GM12878 (cell line): Measurements from ENCODE around the gene DNAJC18. TPM values are rescaled to one million over a fixed set of nuclear protein-coding genes. Genes with fewer than 3 reads are reported as not detected.

Source experiments
- ATAC-seq: fragments of 200-7000 bp; cut with Tn5 transposase; 3 replicates; pipeline ENCODE4 v1.9.1; 2020; ENCODE audit warnings: mild to moderate bottlenecking, moderate library complexity
- BruUV-seq: library from RNA; stranded (reverse); fragments of 400-500 nt; replicated peaks from 2 replicates; lab custom pipeline; 2021; lab: Mats Ljungman, UMichigan
- CTCF ChIA-PET: fragments of 300-600 bp; sonication (Branson Sonifier 250); formaldehyde crosslinking; extraction: SDS; loops from one replicate; lab custom pipeline; 2021; ENCODE audit warnings: inconsistent platforms; lab: Yijun Ruan, JAX
- POLR2A ChIA-PET: fragments of 350-600 bp; formaldehyde crosslinking; extraction: SDS; loops from one replicate; lab custom pipeline; 2021; ENCODE audit warnings: inconsistent platforms; lab: Charles Lee
- RAD21 ChIA-PET: fragments of 300-600 bp; sonication (Branson Sonifier 250); formaldehyde crosslinking; loops from one replicate; lab custom pipeline; 2023; ENCODE audit warnings: antibody characterized with exemption; ENCODE audit not compliant: unreplicated experiment; lab: Charles Lee
- SMC1A ChIA-PET: fragments of 300-600 bp; sonication (Branson Sonifier 250); formaldehyde crosslinking; loops from one replicate; lab custom pipeline; 2023; ENCODE audit not compliant: unreplicated experiment, uncharacterized antibody; lab: Charles Lee
- DNase-seq: peaks from one replicate; pipeline ENCODE4 v3.0.0-alpha.2; 2011; ENCODE audit warnings: low read depth, low spot score
- FAIRE-seq: peaks from 3 replicates; lab custom pipeline; 2011; peaks lifted over from hg19 to GRCh38; lab: Jason Lieb, UNC
- H2AFZ ChIP-seq: 2 replicates; pipeline ENCODE4 v1.6.0; 2011; ENCODE audit warnings: low read depth, low read length, control low read depth; ENCODE audit not compliant: control insufficient read depth
- H3K27ac ChIP-seq: 2 replicates; pipeline ENCODE4 v1.5.1; 2011; ENCODE audit warnings: control low read depth; ENCODE audit not compliant: control insufficient read depth, insufficient read depth
- H3K27me3 ChIP-seq, 2 experiments: replicated peaks in 1 of 2; 2 replicates each; pipeline versions ENCODE4 v1.6.0 to v1.6.1; 2011; ENCODE audit warnings: low read length in 1 of 2; ENCODE audit not compliant: control insufficient read depth in 2 of 2, insufficient read depth in 2 of 2
- H3K36me3 ChIP-seq, 2 experiments: 2 replicates each; pipeline ENCODE4 v1.5.1; 2011; ENCODE audit warnings: low read length in 1 of 2; ENCODE audit not compliant: control insufficient read depth in 2 of 2, insufficient read depth in 2 of 2
- H3K4me1 ChIP-seq: 2 replicates; pipeline ENCODE4 v1.6.1; 2011; ENCODE audit warnings: mild to moderate bottlenecking, low read length, moderate library complexity, mixed read lengths; ENCODE audit not compliant: control insufficient read depth, insufficient read depth
- H3K4me2 ChIP-seq: 2 replicates; pipeline ENCODE4 v1.6.0; 2011; ENCODE audit warnings: control low read depth; ENCODE audit not compliant: control insufficient read depth, insufficient read depth
- H3K4me3 ChIP-seq: fragments of 200-600 bp; sonication (generic); 2 replicates; pipeline ENCODE4 v1.5.1; 2016
- H3K79me2 ChIP-seq: 2 replicates; pipeline ENCODE4 v1.6.0; 2011; ENCODE audit warnings: low read length; ENCODE audit not compliant: control insufficient read depth, insufficient read depth
- H3K9ac ChIP-seq: 2 replicates; pipeline ENCODE4 v1.8.0; 2011; ENCODE audit warnings: low read length, control low read depth, mixed read lengths; ENCODE audit not compliant: control insufficient read depth, insufficient read depth
- H3K9me3 ChIP-seq: replicated peaks from 3 replicates; pipeline ENCODE4 v1.5.1; 2011; ENCODE audit warnings: mild to moderate bottlenecking, low read length; ENCODE audit not compliant: control insufficient read depth, insufficient read depth
- H4K20me1 ChIP-seq: 2 replicates; pipeline ENCODE4 v1.6.0; 2011; ENCODE audit not compliant: control insufficient read depth, insufficient read depth
- HCFC1 ChIP-seq: fragments of 150-350 bp; IDR thresholded peaks from 2 replicates; pipeline ENCODE4 v1.6.1; 2014; ENCODE audit warnings: low read length
- MAX ChIP-seq: IDR thresholded peaks from 2 replicates; pipeline ENCODE4 v1.6.1; 2012; ENCODE audit warnings: low read depth, low read length, improper control_type of control experiment
- SMAD5 ChIP-seq: IDR thresholded peaks from 2 replicates; pipeline ENCODE4 v1.6.1; 2016; ENCODE audit warnings: antibody characterized with exemption, low read depth
- WGBS: methylation state at CpG from one replicate; pipeline ENCODE4 v1.1.6; 2016; ENCODE audit warnings: low lambda C conversion rate; ENCODE audit not compliant: insufficient replicate concordance, insufficient coverage; ENCODE audit errors: missing lambda C conversion rate; 5-methylcytosine and 5-hydroxymethylcytosine counted together
- in situ Hi-C: fragments of 300-500 bp; cut with MboI; formaldehyde crosslinking; loops from 9 replicates; pipeline ENCODE4 v1.14.3; 2018; ENCODE audit warnings: mixed read lengths
- intact Hi-C: fragments of 100-400 bp; cut with micrococcal nuclease; formaldehyde crosslinking; loops from one replicate; pipeline ENCODE4 v1.14.2; 2022; ENCODE audit not compliant: unreplicated experiment
- polyA plus RNA-seq, 11 experiments: library from polyadenylated mRNA; depleted of rRNA in 4 of 11; unstranded in 6 of 11; stranded (reverse) in 5 of 11; fragments of >200 nt; fragmentation: Nextera tagmentation in 4 of 11; fragmentation: Illumina TruSeq in 1 of 11; extraction: Ambion mirVana in 4 of 11; extraction: Trizol in 1 of 11; gene quantifications; 1 replicate in 1 of 11; 2 replicates in 10 of 11; pipeline versions ENCODE4 v1.2.1 to v1.2.3, GENCODE V29; 2011 to 2016; ENCODE audit warnings: inconsistent platforms in 2 of 11, missing spikeins in 2 of 11, low read depth in 1 of 11
- total RNA-seq, 4 experiments: library from RNA; depleted of rRNA in 3 of 4; stranded (reverse); fragments of >200 nt in 3 of 4; fragmentation: Illumina TruSeq in 1 of 4; extraction: Trizol in 1 of 4; gene quantifications; 2 replicates each; pipeline versions ENCODE4 v1.2.1 to v1.2.3, GENCODE V29; 2013 to 2021

DNAJC18 gene
- total and polyA plus RNA-seq, 10 of the 15 experiments (the other 5 are each of a cell fraction or from before 2014, with no cell fraction given), result 6.4 to 26.7 (median 17.7) TPM

GRCh38 chr5:139390639-139391569 is 48.4 kb downstream of the DNAJC18 start:
- no peaks in the 10 kb centered on the region for H3K9me3 ChIP-seq
- ChIA-PET RAD21 (interaction anchor here (0.8 to 5.8 kb wide), 21 partner anchors 9 to 566 kb away, joined by 3 to 42 read pairs (median 4); partner anchors contain the start of genes CXXC5, DNAJC18, MATR3 and PAIP2), CTCF (interaction anchor here (0.5 to 4.4 kb wide), 20 partner anchors 12 to 1038 kb away, joined by 3 to 35 read pairs (median 4); partner anchors contain the start of genes MATR3, PAIP2 and SPATA24), POLR2A (interaction anchor here (0.5 to 6.8 kb wide), 20 partner anchors 10 to 227 kb away, joined by 3 to 74 read pairs (median 6); partner anchors contain the start of genes MATR3, PAIP2, SPATA24 and UBE2D2), SMC1A (interaction anchor here (0.7 to 3.0 kb wide), 20 partner anchors 10 to 139 kb away, joined by 3 to 26 read pairs (median 4); partner anchors contain the start of genes MATR3, PAIP2 and SPATA24)
- H2AFZ ChIP-seq, result no peak overlapping the region
- H3K4me1 ChIP-seq, result peaks cover 59% of the 10 kb centered on the region
- in situ Hi-C loops, result no loop called here
- no peaks in the 10 kb centered on the region for H3K27me3 ChIP-seq
- H3K9ac ChIP-seq, result peak overlapping the region; percentile 97
- peak overlapping the region; percentile 73 for H3K4me2 ChIP-seq
- peaks cover 90% of the 10 kb centered on the region for H3K79me2 ChIP-seq
- no peaks in the 10 kb centered on the region for H4K20me1 ChIP-seq
- H3K4me3 ChIP-seq, result peak overlapping the region; percentile 87
- intact Hi-C loops, result loop anchor here (5.0 kb wide), 3 partner anchors 99 to 139 kb away; partner anchors contain the start of gene MATR3
- no peak for FAIRE-seq
- no TSS peak for BruUV-seq
- ATAC-seq, result no peak
- WGBS, result 53% methylated on average over 10 of the region's 10 CpGs
- H3K27ac ChIP-seq, result peak overlapping the region; percentile 90
- no peak for DNase-seq
- TF ChIP-seq SMAD5, result no peak
- no peak for TF ChIP-seq HCFC1
- TF ChIP-seq MAX, result no peak
- no peaks in the 10 kb centered on the region; a peak in 2 of 4 replicates for H3K36me3 ChIP-seq
